Naive thymus-derived CD8-positive, alpha-beta T cell (primary cell): ENCODE results near the gene GOLGA6A. TPM values are rescaled to one million over a fixed set of nuclear protein-coding genes. Genes with fewer than 3 reads are reported as not detected.

Source experiments
- ATAC-seq, 2 donors: fragments of 150-1000 bp; cut with Tn5 transposase in 1 of 2; sonication (Bioruptor Pico), chemical (Tn5 transposase) in 1 of 2; 1 replicate in 1 of 2; 2 replicates in 1 of 2; pipeline ENCODE4 v1.10.0; 2021; ENCODE audit warnings: mild to moderate bottlenecking in 2 of 2, moderate library complexity in 2 of 2
- POLR2A ChIA-PET: fragments of 350-600 bp; sonication (Branson Sonifier 250); formaldehyde crosslinking; loops from one replicate; lab custom pipeline; 2021; ENCODE audit warnings: antibody characterized with exemption; lab: Charles Lee
- DNase-seq, 10 donors: peaks; one replicate each; pipeline versions ENCODE4 v3.0.0 to v3.0.0-alpha.2; 2020 to 2022
- H3K27ac Mint-ChIP-seq, 10 donors: one replicate each; pipeline ENCODE4 v1.8.0; 2020 to 2022; ENCODE audit warnings: mild to moderate bottlenecking in 10 of 10, mixed read lengths in 10 of 10, moderate library complexity in 4 of 10, inconsistent platforms in 1 of 10
- H3K27me3 Mint-ChIP-seq, 5 donors: one replicate each; pipeline ENCODE4 v1.8.0; 2021 to 2022; ENCODE audit warnings: mixed read lengths in 5 of 5
- H3K36me3 Mint-ChIP-seq, 3 donors: one replicate each; pipeline ENCODE4 v1.8.0; 2020 to 2022; ENCODE audit warnings: mixed read lengths in 3 of 3, mild to moderate bottlenecking in 2 of 3, inconsistent platforms in 1 of 3
- H3K4me1 Mint-ChIP-seq, 4 donors: one replicate each; pipeline ENCODE4 v1.8.0; 2021 to 2022; ENCODE audit warnings: mixed read lengths in 4 of 4
- H3K4me3 Mint-ChIP-seq, 10 donors: one replicate each; pipeline ENCODE4 v1.8.0; 2020 to 2022; ENCODE audit warnings: mild to moderate bottlenecking in 10 of 10, mixed read lengths in 10 of 10, moderate library complexity in 6 of 10, inconsistent platforms in 1 of 10
- H3K9me3 Mint-ChIP-seq, 9 donors: one replicate each; pipeline ENCODE4 v1.8.0; 2020 to 2022; ENCODE audit warnings: mixed read lengths in 9 of 9, mild to moderate bottlenecking in 3 of 9, inconsistent platforms in 1 of 9, moderate library complexity in 1 of 9
- polyA plus RNA-seq, 3 donors: library from polyadenylated mRNA; unstranded; fragments of 300-500 nt; fragmentation: Illumina TruSeq; gene quantifications; one replicate each; pipeline ENCODE4 v1.2.3, GENCODE V29; 2021
- total RNA-seq, 8 experiments: library from RNA in 2 of 8; stranded (reverse) in 2 of 8; gene quantifications; one replicate each; pipeline ENCODE4 v1.2.3 and lab custom pipeline; 2021 to 2026

The GOLGA6A gene
- total and polyA plus RNA-seq, 5 experiments from 2014 or later, result 0.05 to 0.39 (median 0.16) TPM; not detected in 2

- no peak for ATAC-seq
- POLR2A ChIA-PET, result interaction anchor here (0.8 kb wide), 1 partner anchor 63 kb away, joined by 3 read pairs; no protein-coding TSS in a partner anchor
- Mint-ChIP-seq H3K27me3 (no peaks in the 10 kb centered on the region), H3K9me3 (no peaks in the 10 kb centered on the region), H3K4me3 (peak overlapping the region in 1 of 10 donors; percentile 48), H3K36me3 (peaks cover 0 to 54% (median 6%) of the 10 kb centered on the region in 3 donors), H3K4me1 (peaks cover 0 to 10% (median 0%) of the 10 kb centered on the region in 4 donors), H3K27ac (peak overlapping the region in 3 of 10 donors; percentile 53 to 85 (median 57))
- DNase-seq, result no peak
These were observed 44.9 kb downstream of the GOLGA6A start for GRCh38 chr15:74037171-74038117.

- no peak for ATAC-seq
- DNase-seq, result no peak
- no peak overlapping the region for H3K4me3 Mint-ChIP-seq
- peak overlapping the region in 3 of 10 donors; percentile 1 to 57 (median 53) for H3K27ac Mint-ChIP-seq
- H3K36me3 Mint-ChIP-seq, result peaks cover 0 to 57% (median 6%) of the 10 kb centered on the region in 3 donors
- no peaks in the 10 kb centered on the region for H3K9me3 Mint-ChIP-seq
- POLR2A ChIA-PET, result interaction anchor here (0.8 kb wide), 1 partner anchor 62 kb away, joined by 3 read pairs; no protein-coding TSS in a partner anchor
- H3K4me1 Mint-ChIP-seq, result peaks cover 0 to 10% (median 0%) of the 10 kb centered on the region in 4 donors
- H3K27me3 Mint-ChIP-seq, result no peaks in the 10 kb centered on the region
These were observed 45.8 kb downstream of the GOLGA6A start for GRCh38 chr15:74036271-74037170.

- H3K36me3 Mint-ChIP-seq, result peaks cover 0 to 65% (median 6%) of the 10 kb centered on the region in 3 donors
- no peaks in the 10 kb centered on the region for H3K27me3 Mint-ChIP-seq
- H3K27ac Mint-ChIP-seq, result peak overlapping the region in 2 of 10 donors; percentile 48 to 55
- H3K4me3 Mint-ChIP-seq, result no peak overlapping the region
- POLR2A ChIA-PET, result interaction anchor here (0.9 kb wide), 1 partner anchor 43 kb away, joined by 3 read pairs; the partner anchor contains the start of gene STOML1
- ATAC-seq (no peak), DNase-seq (no peak)
- H3K9me3 Mint-ChIP-seq, result no peaks in the 10 kb centered on the region
- peaks cover 0 to 10% (median 0%) of the 10 kb centered on the region in 4 donors for H3K4me1 Mint-ChIP-seq
These were observed 47.0 kb downstream of the GOLGA6A start for GRCh38 chr15:74035121-74036017.

- POLR2A ChIA-PET, result no interaction called here
- no peak overlapping the region for H3K4me3 Mint-ChIP-seq
- no peaks in the 10 kb centered on the region for H3K27me3 Mint-ChIP-seq
- no peak for DNase-seq
- peaks cover 0 to 10% (median 0%) of the 10 kb centered on the region in 4 donors for H3K4me1 Mint-ChIP-seq
- no peak for ATAC-seq
- H3K27ac Mint-ChIP-seq, result peak overlapping the region in 2 of 10 donors; percentile 29 to 78
- H3K36me3 Mint-ChIP-seq, result peaks cover 0 to 71% (median 6%) of the 10 kb centered on the region in 3 donors
- no peaks in the 10 kb centered on the region for H3K9me3 Mint-ChIP-seq
These were observed 48.1 kb downstream of the GOLGA6A start for GRCh38 chr15:74034206-74034755.

- no peak overlapping the region for H3K4me3 Mint-ChIP-seq
- H3K4me1 Mint-ChIP-seq, result peaks cover 0 to 10% (median 0%) of the 10 kb centered on the region in 4 donors
- peak overlapping the region in 2 of 10 donors; percentile 43 to 71 for H3K27ac Mint-ChIP-seq
- DNase-seq (no peak), ATAC-seq (no peak)
- POLR2A ChIA-PET, result interaction anchor here (1.0 kb wide), 1 partner anchor 26 kb away, joined by 3 read pairs; no protein-coding TSS in a partner anchor
- no peaks in the 10 kb centered on the region for H3K27me3 Mint-ChIP-seq
- no peaks in the 10 kb centered on the region for H3K9me3 Mint-ChIP-seq
- H3K36me3 Mint-ChIP-seq, result peaks cover 0 to 76% (median 6%) of the 10 kb centered on the region in 3 donors
These were observed 49.5 kb downstream of the GOLGA6A start for GRCh38 chr15:74032606-74033561.

GRCh38 chr15:74032046-74032445 lies 50.3 kb downstream of the GOLGA6A start:
- DNase-seq (no peak), ATAC-seq (no peak)
- Mint-ChIP-seq H3K4me1 (peaks cover 0 to 6% (median 0%) of the 10 kb centered on the region in 4 donors), H3K36me3 (peaks cover 0 to 71% (median 5%) of the 10 kb centered on the region in 3 donors), H3K27ac (peak overlapping the region in 6 of 10 donors; percentile 10 to 85 (median 58)), H3K4me3 (no peak overlapping the region), H3K27me3 (no peaks in the 10 kb centered on the region), H3K9me3 (no peaks in the 10 kb centered on the region)
- POLR2A ChIA-PET, result interaction anchor here (1.0 kb wide), 1 partner anchor 25 kb away, joined by 3 read pairs; no protein-coding TSS in a partner anchor

- H3K36me3 Mint-ChIP-seq, result peaks cover 0 to 70% (median 5%) of the 10 kb centered on the region in 3 donors
- H3K27me3 Mint-ChIP-seq, result no peaks in the 10 kb centered on the region
- peak overlapping the region in 2 of 10 donors; percentile 13 to 40 for H3K27ac Mint-ChIP-seq
- no peaks in the 10 kb centered on the region for H3K9me3 Mint-ChIP-seq
- DNase-seq (no peak), ATAC-seq (no peak)
- H3K4me1 Mint-ChIP-seq, result peaks cover 0 to 6% (median under 1%) of the 10 kb centered on the region in 4 donors
- POLR2A ChIA-PET, result no interaction called here
- H3K4me3 Mint-ChIP-seq, result no peak overlapping the region
These were observed 53.7 kb downstream of the GOLGA6A start for GRCh38 chr15:74028646-74029045.

- DNase-seq (no peak), ATAC-seq (no peak)
- H3K27ac Mint-ChIP-seq, result peak overlapping the region in 2 of 10 donors; percentile 20 to 65
- peaks cover 0 to 76% (median 8%) of the 10 kb centered on the region in 3 donors for H3K36me3 Mint-ChIP-seq
- H3K27me3 Mint-ChIP-seq, result no peaks in the 10 kb centered on the region
- H3K9me3 Mint-ChIP-seq, result no peaks in the 10 kb centered on the region
- POLR2A ChIA-PET, result no interaction called here
- peaks cover 0 to 6% (median 3%) of the 10 kb centered on the region in 4 donors for H3K4me1 Mint-ChIP-seq
- H3K4me3 Mint-ChIP-seq, result no peak overlapping the region
These were observed 54.7 kb downstream of the GOLGA6A start for GRCh38 chr15:74027688-74028087.

GRCh38 chr15:74025436-74025835 lies 56.9 kb downstream of the GOLGA6A start:
- H3K27ac Mint-ChIP-seq, result peak overlapping the region in 1 of 10 donors; percentile 19
- peaks cover 2 to 11% (median 8%) of the 10 kb centered on the region in 4 donors for H3K4me1 Mint-ChIP-seq
- DNase-seq (no peak), ATAC-seq (no peak)
- H3K9me3 Mint-ChIP-seq, result no peaks in the 10 kb centered on the region
- H3K27me3 Mint-ChIP-seq, result no peaks in the 10 kb centered on the region
- H3K36me3 Mint-ChIP-seq, result peaks cover 0 to 77% (median 14%) of the 10 kb centered on the region in 3 donors
- POLR2A ChIA-PET, result no interaction called here
- no peak overlapping the region for H3K4me3 Mint-ChIP-seq

GRCh38 chr15:74024687-74025086 lies 57.7 kb downstream of the GOLGA6A start:
- peaks cover 0 to 75% (median 14%) of the 10 kb centered on the region in 3 donors for H3K36me3 Mint-ChIP-seq
- DNase-seq (no peak), ATAC-seq (no peak)
- no peaks in the 10 kb centered on the region for H3K27me3 Mint-ChIP-seq
- peak overlapping the region in 5 of 10 donors; percentile 13 to 75 (median 30) for H3K27ac Mint-ChIP-seq
- no peak overlapping the region for H3K4me3 Mint-ChIP-seq
- POLR2A ChIA-PET, result interaction anchor here (1.2 kb wide), 1 partner anchor 14 kb away, joined by 5 read pairs; no protein-coding TSS in a partner anchor
- H3K9me3 Mint-ChIP-seq, result no peaks in the 10 kb centered on the region
- H3K4me1 Mint-ChIP-seq, result peaks cover 2 to 13% (median 11%) of the 10 kb centered on the region in 4 donors
